Heart left ventricle (tissue), 16 donors: ENCODE results near the gene ZNF611. TPM values are rescaled to one million over a fixed set of nuclear protein-coding genes. Genes with fewer than 3 reads are reported as not detected.
"Not testable (repeated sequence)": the region's sequence is repeated elsewhere in the genome, so short reads cannot be mapped to it uniquely, and the experiment has no call there.

ENCODE experiments used
- ATAC-seq, 4 donors: fragments of 200-7000 bp; cut with Tn5 transposase; one replicate each; pipeline ENCODE4 v1.9.1; 2020 to 2022; ENCODE audit warnings: moderate library complexity in 4 of 4, mild to moderate bottlenecking in 3 of 4, moderate number of reproducible peaks in 1 of 4
- DNase-seq, 5 donors: peaks; one replicate each; pipeline ENCODE4 v3.0.0-alpha.2; 2020
- H3K27ac ChIP-seq, 12 donors: fragments of 200-600 bp; sonication (generic) in 4 of 12; one replicate each; pipeline versions ENCODE4 v1.5.0 to v1.8.0; 2016 to 2022; ENCODE audit warnings: mild to moderate bottlenecking in 2 of 12
- H3K27me3 ChIP-seq, 9 donors: fragments of 200-600 bp; sonication (generic) in 2 of 9; one replicate each; pipeline versions ENCODE4 v1.5.1 to v1.8.0; 2016 to 2022; ENCODE audit warnings: mild to moderate bottlenecking in 3 of 9
- H3K36me3 ChIP-seq, 9 donors: fragments of 200-600 bp; sonication (generic) in 2 of 9; one replicate each; pipeline versions ENCODE4 v1.5.0 to v1.8.0; 2018 to 2022; ENCODE audit warnings: mild to moderate bottlenecking in 2 of 9
- H3K4me1 ChIP-seq, 12 donors: fragments of 200-600 bp; sonication (generic) in 4 of 12; one replicate each; pipeline versions ENCODE4 v1.5.0 to v1.8.0; 2016 to 2022; ENCODE audit warnings: mild to moderate bottlenecking in 3 of 12
- H3K4me3 ChIP-seq, 12 donors: fragments of 200-600 bp; sonication (generic) in 4 of 12; one replicate each; pipeline versions ENCODE4 v1.5.0 to v1.8.0; 2017 to 2022; ENCODE audit warnings: mild to moderate bottlenecking in 9 of 12, moderate library complexity in 4 of 12
- H3K9me3 ChIP-seq, 12 donors: fragments of 200-600 bp; sonication (generic) in 4 of 12; one replicate each; pipeline versions ENCODE4 v1.5.0 to v1.8.0; 2016 to 2022; ENCODE audit warnings: mild to moderate bottlenecking in 1 of 12
- CTCF ChIP-seq, 12 donors: fragments of 200-600 bp; sonication (generic) in 4 of 12; IDR thresholded peaks; one replicate each; pipeline versions ENCODE4 v1.5.0 to v1.8.0; 2018 to 2022; ENCODE audit warnings: antibody characterized with exemption in 12 of 12, mild to moderate bottlenecking in 5 of 12
- POLR2A ChIP-seq, 2 donors: fragments of 450-650 bp; IDR thresholded peaks; one replicate each; pipeline ENCODE4 v1.6.1; 2017; ENCODE audit warnings: antibody characterized with exemption in 2 of 2, mild to moderate bottlenecking in 2 of 2, moderate library complexity in 2 of 2
- WGBS, 4 donors: extraction: QIAGEN DNeasy Blood & Tissue Kit in 2 of 4; methylation state at CpG; one replicate each; pipeline versions ENCODE4 v1.1.5 to v1.1.7; 2013 to 2018; 5-methylcytosine and 5-hydroxymethylcytosine counted together
- intact Hi-C, 10 donors: fragments of 100-400 bp; cut with DNase I; formaldehyde crosslinking; loops; one replicate each; pipeline versions ENCODE4 v1.11.1 to v1.14.2; 2022
- polyA plus RNA-seq, 2 donors: library from polyadenylated mRNA; stranded (reverse); fragments of 200-250 nt; gene quantifications; one replicate each; pipeline ENCODE4 v1.2.3, GENCODE V29; 2013
- total RNA-seq, 9 donors: library from RNA; depleted of rRNA in 2 of 9; stranded (reverse); fragments of >200 nt in 2 of 9; fragmentation: NEBNext Ultra II Directional in 3 of 9; extraction: Animal tissue kit (Norgen Biotek cat#: 25700) in 3 of 9; gene quantifications; one replicate each; pipeline versions ENCODE4 v1.1.0 to v1.2.4, GENCODE V29; 2016 to 2023
- donor health status: ischemic (EF 13 %, LVEDD 7.1; RV severe dilation, severe dysfunction).
- donor health status: healthy with polysubstance abuse.
- donor health status: DM: no; HTN: yes; CAD: no.
- donor health status: DM: no; HTN: no; CAD: no.
- donor health status: ischemic (EF 25% LVEDD 6.9; RV normal size, moderate dysfunction).
- donor health status: ischemic (EF 25% LVEDD 5.7; RV mildly dilated, moderate dysfunction).
- donor health status: healthy.
- donor health status: DM: yes; HTN: yes; CAD: no.
- donor health status: ischemic (EF 35%, LVEDD 5.7; RV mildly dilated, moderate dysfunction).
- donor health status: nonischemic (EF 11% LVEDD 7.7; RV severe dilation, severe dysfunction).
- donor health status: DM: yes; HTN: yes; CAD: no.
- donor health status: PGD.
- donor health status: ischemic (EF 29% LVEDD 5.4; RV normal size, mild dysfunction).
- donor health status: nonischemic (EF 23%, LVEDD 6.1; RV moderate dilation, normal function).

ZNF611 gene
- total and polyA plus RNA-seq, 11 donors, result 3.8 to 12.6 (median 6.4) TPM

DNA sequence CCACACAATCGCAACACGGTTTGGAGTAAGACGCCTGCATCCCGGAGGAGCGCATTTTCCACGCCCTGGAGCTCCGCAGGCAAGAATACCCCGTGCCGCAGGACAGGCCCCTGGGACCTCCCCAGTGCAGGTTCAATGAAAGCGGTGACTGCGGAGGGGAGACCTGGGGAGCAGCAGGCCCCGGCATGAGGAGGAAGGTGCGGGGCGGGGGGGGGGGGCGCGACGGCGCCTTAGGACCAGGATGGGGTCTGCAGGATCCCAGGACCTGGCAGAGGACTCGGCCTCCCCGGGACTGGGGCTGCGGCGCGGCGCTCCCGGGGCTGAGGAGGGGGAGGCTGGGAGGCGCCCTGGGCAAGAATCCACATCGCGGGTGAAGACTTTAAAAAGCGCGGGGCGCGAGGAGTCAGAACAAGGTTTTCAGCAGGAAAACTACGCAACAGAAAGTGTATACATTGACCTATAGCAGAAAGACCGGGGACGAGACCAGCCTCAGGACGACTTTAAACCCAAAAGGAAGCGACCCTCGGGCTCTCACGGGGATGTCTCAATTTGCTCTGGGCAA is 432 bp downstream of the ZNF611 start:
- WGBS, 4 donors, result 0 to 1% (median 1%) methylated on average over 33 to 39 of the region's 39 CpGs

DNA sequence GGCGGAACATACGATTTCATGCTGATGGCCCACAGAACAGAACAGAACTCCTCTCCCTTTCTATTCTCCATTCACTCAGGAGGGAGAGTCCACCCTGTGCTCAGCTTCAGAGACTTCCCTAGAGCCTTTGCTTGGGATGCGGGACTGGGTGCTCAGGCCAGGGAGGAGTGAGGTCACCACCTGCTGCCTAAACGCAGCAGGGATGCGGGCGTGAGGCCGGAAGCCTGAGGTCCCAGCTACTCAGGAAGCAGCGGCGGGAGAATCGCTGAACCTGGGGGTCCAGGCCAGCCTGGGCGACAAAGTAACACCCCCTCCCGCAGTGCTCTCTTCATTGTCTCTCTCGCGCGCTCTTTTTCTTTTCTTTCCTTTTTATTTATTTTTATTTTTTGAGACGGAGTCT is 8.8 kb downstream of the ZNF611 start:
- H3K27ac ChIP-seq, H3K9me3 ChIP-seq, ATAC-seq, intact Hi-C loops, DNase-seq, H3K4me3 ChIP-seq, H3K4me1 ChIP-seq, H3K27me3 ChIP-seq: not testable (repeated sequence)
- H3K36me3 ChIP-seq, result peaks cover 0 to 65% (median 45%) of the 10 kb centered on the region in 9 donors
- 92 to 97% (median 95%) methylated on average over 16 of the region's 16 CpGs for WGBS, 4 donors

More for the DNA sequence above, 432 bp downstream of the ZNF611 start:
- Histone ChIP-seq H3K27ac (peak overlapping the region; percentile 43 to 96 (median 90)), H3K27me3 (no peaks in the 10 kb centered on the region), H3K4me3 (peak overlapping the region; percentile 61 to 95 (median 82)), H3K4me1 (peaks cover 0 to 30% (median 11%) of the 10 kb centered on the region in 12 donors), H3K36me3 (peaks cover 0 to 5% (median 0%) of the 10 kb centered on the region in 9 donors), H3K9me3 (no peaks in the 10 kb centered on the region)
- TF ChIP-seq CTCF (IDR thresholded peaks at IDR 0.05), result no peak
- TF ChIP-seq POLR2A (IDR thresholded peaks at IDR 0.05), result no peak
- ATAC-seq (peak in 3 of 4 donors; percentile 19 to 36 (median 25)), DNase-seq (peak in 4 of 5 donors; percentile 18 to 66 (median 34))
- intact Hi-C loops, result loop anchor here in 3 of 10 donors (2.0 to 5.0 kb wide), 4 partner anchors 42 to 208 kb away; partner anchors contain the start of gene ZNF808 (in 2 of the 3)

DNA sequence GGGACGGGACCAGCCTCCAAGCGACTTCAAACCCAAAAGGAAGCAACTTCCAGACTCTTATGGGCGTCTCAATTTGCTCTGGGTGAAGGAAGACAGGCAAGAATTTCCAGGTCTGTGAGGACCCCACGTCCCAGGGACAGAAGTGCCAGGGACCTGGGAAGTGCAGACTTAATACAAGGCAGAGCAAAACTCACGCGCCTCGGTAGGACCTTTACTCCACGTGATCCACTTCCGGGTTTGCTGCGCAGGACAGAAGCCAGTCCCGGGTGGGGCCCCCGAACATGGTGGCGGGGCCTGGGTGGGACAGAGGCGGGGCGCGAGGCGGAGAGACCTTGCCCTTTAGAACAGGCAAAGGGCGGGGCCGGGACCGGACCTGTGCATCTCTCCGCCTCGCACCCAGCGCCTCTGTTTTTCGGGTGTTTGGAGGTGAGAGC is 9.3 kb downstream of the ZNF611 start:
- Histone ChIP-seq H3K4me1 (no peaks in the 10 kb centered on the region), H3K27me3 (no peaks in the 10 kb centered on the region), H3K27ac (no peak overlapping the region), H3K9me3 (no peaks in the 10 kb centered on the region), H3K4me3 (no peak overlapping the region), H3K36me3 (peaks cover 0 to 65% (median 50%) of the 10 kb centered on the region in 9 donors)
- WGBS, 4 donors, result 94 to 96% (median 95%) methylated on average over 24 of the region's 24 CpGs
- intact Hi-C loops, result no loop called here
- TF ChIP-seq CTCF (IDR thresholded peaks at IDR 0.05) (no peak), POLR2A (IDR thresholded peaks at IDR 0.05) (no peak)
- DNase-seq (no peak), ATAC-seq (no peak)

DNA sequence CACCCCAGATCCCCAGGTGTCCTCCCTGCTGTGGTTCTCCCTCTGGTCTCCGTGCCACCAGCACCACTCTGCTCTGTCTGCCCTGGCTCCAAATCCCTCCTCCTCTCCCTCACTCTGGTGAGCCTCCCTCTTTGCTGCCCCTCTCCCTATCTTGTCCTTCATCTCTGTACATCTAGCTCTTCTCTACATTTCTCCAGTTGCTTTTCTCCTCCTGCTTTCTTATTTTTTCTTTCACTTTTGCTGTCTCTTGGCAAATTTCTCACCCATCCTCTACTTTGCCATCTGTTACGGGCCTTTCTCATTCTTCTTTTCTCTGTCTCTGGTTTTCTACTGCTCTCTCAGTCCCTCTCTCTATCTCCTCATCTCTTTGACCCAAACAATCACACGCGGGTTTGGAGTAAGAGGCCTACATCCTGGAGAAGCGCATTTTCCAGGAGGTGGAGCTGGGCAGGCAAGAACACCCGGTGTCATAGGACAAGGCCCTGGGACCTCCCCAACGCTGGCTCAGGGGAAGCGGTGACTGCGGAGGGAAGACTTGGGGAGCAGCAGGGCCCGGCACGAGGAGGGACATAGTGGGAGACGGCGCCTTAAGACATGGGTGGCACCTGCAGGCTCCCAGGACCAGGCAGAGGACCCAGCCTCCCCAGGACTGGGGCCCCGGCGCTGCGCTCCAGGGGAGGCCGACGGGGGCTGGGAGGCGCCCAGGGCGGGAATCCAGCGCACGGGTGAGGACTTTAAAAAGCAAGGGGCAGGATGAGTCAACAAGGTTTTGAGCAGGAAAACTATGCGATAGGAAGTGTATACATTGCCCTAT is 9.9 kb downstream of the ZNF611 start:
- TF ChIP-seq CTCF (IDR thresholded peaks at IDR 0.05), result no peak
- intact Hi-C loops, result no loop called here
- Histone ChIP-seq H3K36me3 (peaks cover 0 to 65% (median 50%) of the 10 kb centered on the region in 9 donors), H3K27me3 (no peaks in the 10 kb centered on the region), H3K9me3 (no peaks in the 10 kb centered on the region), H3K27ac (no peak overlapping the region), H3K4me3 (no peak overlapping the region), H3K4me1 (no peaks in the 10 kb centered on the region)
- DNase-seq, result no peak
- ATAC-seq, result no peak
- 89 to 91% (median 90%) methylated on average over 15 to 23 of the region's 23 CpGs for WGBS, 4 donors

DNA sequence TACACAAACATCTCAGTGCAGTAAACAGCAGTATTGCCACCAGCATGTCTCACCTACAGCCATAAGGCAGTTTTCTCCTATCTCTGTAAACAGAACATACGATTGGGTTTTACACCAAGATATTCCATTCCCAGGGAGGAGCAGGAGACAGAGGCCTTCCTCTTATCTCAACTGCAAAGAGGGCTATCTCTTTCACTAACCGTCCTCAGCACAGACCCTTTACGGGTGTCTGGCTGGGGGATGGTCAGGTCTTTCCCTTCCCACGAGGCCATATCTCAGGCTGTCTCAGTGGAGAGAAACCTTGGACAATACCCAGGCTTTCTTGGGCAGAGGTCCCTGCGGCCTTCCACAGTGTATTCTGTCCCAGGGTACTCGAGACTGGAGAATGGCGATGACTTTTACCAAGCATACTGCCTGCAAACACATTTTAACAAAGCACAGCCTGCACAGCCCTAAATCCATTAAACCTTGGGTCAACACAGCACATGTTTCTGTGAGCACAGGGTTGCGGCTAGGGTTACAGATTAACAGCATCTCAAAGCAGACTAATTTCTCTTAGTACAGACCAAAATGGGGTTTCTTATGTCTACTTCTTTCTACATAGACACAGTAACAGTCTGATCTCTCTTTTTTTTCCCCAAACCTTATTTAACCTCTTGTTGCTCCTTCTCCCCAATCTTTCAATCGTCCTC is 10.8 kb downstream of the ZNF611 start:
- H3K4me1 ChIP-seq, intact Hi-C loops, H3K27me3 ChIP-seq, H3K27ac ChIP-seq, H3K9me3 ChIP-seq, H3K4me3 ChIP-seq, ATAC-seq, DNase-seq: not testable (repeated sequence)
- H3K36me3 ChIP-seq, result peaks cover 0 to 63% (median 49%) of the 10 kb centered on the region in 9 donors
- 59 to 67% (median 61%) methylated on average over 9 of the region's 9 CpGs for WGBS, 4 donors
